Pancreas (tissue), 10 donors: ENCODE results near the gene BNIP1. TPM values are rescaled to one million over a fixed set of nuclear protein-coding genes. Genes with fewer than 3 reads are reported as not detected.

ENCODE experiments used
- ATAC-seq, 4 donors: fragments of 200-7000 bp; cut with Tn5 transposase; one replicate each; pipeline versions ENCODE4 v1.8.0 to v1.9.1; 2020; ENCODE audit warnings: mild to moderate bottlenecking in 4 of 4, moderate library complexity in 4 of 4
- DNase-seq, 6 donors: peaks; one replicate each; pipeline ENCODE4 v3.0.0-alpha.2; 2020
- FAIRE-seq: peaks from 2 replicates; lab custom pipeline; 2012; peaks lifted over from hg19 to GRCh38; lab: Jason Lieb, UNC
- H3K27ac ChIP-seq, 4 donors: fragments of 200-600 bp; sonication (generic); 1 replicate in 3 of 4; 2 replicates in 1 of 4; pipeline versions ENCODE4 v1.5.0 to v1.8.0; 2020
- H3K27me3 ChIP-seq, 4 donors: fragments of 200-600 bp; one replicate each; pipeline ENCODE4 v1.8.0; 2021
- H3K36me3 ChIP-seq, 3 donors: fragments of 200-600 bp; sonication (generic) in 1 of 3; one replicate each; pipeline versions ENCODE4 v1.5.0 to v1.8.0; 2020 to 2021
- H3K4me1 ChIP-seq, 3 donors: fragments of 200-600 bp; one replicate each; pipeline ENCODE4 v1.8.0; 2021
- H3K4me3 ChIP-seq, 4 donors: fragments of 200-600 bp; sonication (generic) in 2 of 4; one replicate each; pipeline versions ENCODE4 v1.5.0 to v1.8.0; 2020 to 2021
- H3K9me3 ChIP-seq, 4 donors: fragments of 200-600 bp; one replicate each; pipeline ENCODE4 v1.8.0; 2021
- WGBS, 2 donors: extraction: QIAGEN DNeasy Blood & Tissue Kit; methylation state at CpG; one replicate each; pipeline ENCODE4 v1.1.7; 2013; 5-methylcytosine and 5-hydroxymethylcytosine counted together
- intact Hi-C, 3 donors: fragments of 100-400 bp; cut with DNase I; formaldehyde crosslinking; loops; one replicate each; pipeline versions ENCODE4 v1.11.1 to v1.14.2; 2022
- polyA plus RNA-seq, 2 donors: library from polyadenylated mRNA; stranded (reverse); fragments of 200-250 nt; gene quantifications; one replicate each; pipeline ENCODE4 v1.2.3, GENCODE V29; 2013
- total RNA-seq, 6 donors: library from RNA; stranded (reverse); fragmentation: NEBNext Ultra II Directional in 4 of 6; extraction: Animal tissue kit (Norgen Biotek cat#: 25700) in 4 of 6; gene quantifications; one replicate each; pipeline versions ENCODE4 v1.2.1 to v1.2.4, GENCODE V29; 2021 to 2023
- TF ChIP-seq, protein P1 (sequence below), 4 donors: fragments of 200-600 bp; sonication (generic) in 3 of 4; IDR thresholded peaks; one replicate each; pipeline versions ENCODE4 v1.5.0 to v1.8.0; 2021; ENCODE audit warnings: antibody characterized with exemption in 4 of 4
- donor health status: healthy with polysubstance abuse.
- donor health status: DM: no; HTN: no; CAD: no; lungs with moderate emphysema.
- donor health status: DM: no; HTN: no; CAD: no.
- donor health status: control.
- donor health status: control.
- donor health status: Bipolar disorder and iron deficiency.
- donor health status: DM: yes; HTN: yes; CAD: no.
- donor health status: DM: no; HTN: no; CAD: no.
- donor health status: DM: no; HTN: no; CAD: no.
- donor health status: DM: yes; HTN: yes; CAD: no.

BNIP1 gene
- total and polyA plus RNA-seq, 8 donors = 5.7 to 15.3 (median 8.8) TPM

DNA sequence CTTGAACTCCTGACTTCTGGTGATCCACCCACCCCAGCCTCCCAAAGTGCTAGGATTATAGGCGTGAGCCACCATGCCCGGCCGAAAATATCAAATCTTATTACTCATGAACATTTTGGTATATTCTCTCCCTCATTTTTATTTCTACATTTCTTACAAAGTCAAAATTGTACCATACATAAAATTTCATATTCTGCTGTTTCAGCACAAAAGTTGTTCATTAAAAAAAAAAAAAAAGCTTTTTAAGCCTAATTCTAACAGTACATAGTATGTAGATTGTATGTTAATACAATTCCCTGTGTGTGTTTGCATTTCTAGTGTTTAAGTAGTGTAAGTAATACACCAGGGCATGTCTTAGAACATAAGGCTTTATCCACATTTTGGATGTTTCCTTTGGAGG lies 14.9 kb downstream of the BNIP1 start:
- H3K4me1 ChIP-seq = no peaks in the 10 kb centered on the region

DNA sequence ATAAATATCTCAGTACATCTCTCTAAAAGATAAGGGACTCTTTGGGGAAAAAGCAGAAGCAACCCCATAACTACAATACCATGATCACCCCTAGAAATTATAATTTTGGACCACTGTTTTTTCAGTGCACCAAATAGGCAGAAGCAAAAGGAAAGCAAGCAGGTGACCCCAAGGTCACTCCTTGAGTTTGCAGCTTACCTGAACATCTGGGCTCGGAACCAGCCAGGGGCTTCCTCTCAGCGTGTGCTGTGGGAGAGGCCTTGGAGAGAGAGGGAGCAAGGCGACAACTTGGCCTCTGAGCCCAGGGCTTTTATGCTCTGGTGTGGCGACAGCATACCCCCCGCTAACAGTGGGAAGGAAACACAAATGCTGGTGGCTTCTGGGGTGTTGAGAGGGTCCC lies 16.8 kb downstream of the BNIP1 start:
- TF ChIP-seq, protein P1, sequence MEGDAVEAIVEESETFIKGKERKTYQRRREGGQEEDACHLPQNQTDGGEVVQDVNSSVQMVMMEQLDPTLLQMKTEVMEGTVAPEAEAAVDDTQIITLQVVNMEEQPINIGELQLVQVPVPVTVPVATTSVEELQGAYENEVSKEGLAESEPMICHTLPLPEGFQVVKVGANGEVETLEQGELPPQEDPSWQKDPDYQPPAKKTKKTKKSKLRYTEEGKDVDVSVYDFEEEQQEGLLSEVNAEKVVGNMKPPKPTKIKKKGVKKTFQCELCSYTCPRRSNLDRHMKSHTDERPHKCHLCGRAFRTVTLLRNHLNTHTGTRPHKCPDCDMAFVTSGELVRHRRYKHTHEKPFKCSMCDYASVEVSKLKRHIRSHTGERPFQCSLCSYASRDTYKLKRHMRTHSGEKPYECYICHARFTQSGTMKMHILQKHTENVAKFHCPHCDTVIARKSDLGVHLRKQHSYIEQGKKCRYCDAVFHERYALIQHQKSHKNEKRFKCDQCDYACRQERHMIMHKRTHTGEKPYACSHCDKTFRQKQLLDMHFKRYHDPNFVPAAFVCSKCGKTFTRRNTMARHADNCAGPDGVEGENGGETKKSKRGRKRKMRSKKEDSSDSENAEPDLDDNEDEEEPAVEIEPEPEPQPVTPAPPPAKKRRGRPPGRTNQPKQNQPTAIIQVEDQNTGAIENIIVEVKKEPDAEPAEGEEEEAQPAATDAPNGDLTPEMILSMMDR (IDR thresholded peaks at IDR 0.05) = no peak
- Histone ChIP-seq H3K4me1 (no peaks in the 10 kb centered on the region), H3K4me3 (no peak overlapping the region), H3K9me3 (no peaks in the 10 kb centered on the region), H3K36me3 (peaks cover 0 to 15% (median 2%) of the 10 kb centered on the region in 3 donors), H3K27me3 (no peaks in the 10 kb centered on the region), H3K27ac (no peak overlapping the region)
- FAIRE-seq = no peak
- 48 to 55% methylated on average over 5 of the region's 5 CpGs for WGBS, 2 donors
- peak in 1 of 6 donors; percentile 24 for DNase-seq
- intact Hi-C loops = no loop called here
- ATAC-seq = peak in 2 of 4 donors; percentile 65 to 70

More for the DNA sequence above, 14.9 kb downstream of the BNIP1 start:
- TF ChIP-seq, protein P1 (IDR thresholded peaks at IDR 0.05) = no peak
- no peak overlapping the region for H3K27ac ChIP-seq
- no peak overlapping the region for H3K4me3 ChIP-seq
- DNase-seq (no peak), FAIRE-seq (no peak), ATAC-seq (no peak)
- intact Hi-C loops = no loop called here
- H3K9me3 ChIP-seq = no peaks in the 10 kb centered on the region
- peaks cover 2 to 19% (median 3%) of the 10 kb centered on the region in 3 donors for H3K36me3 ChIP-seq
- 63 to 92% methylated on average over 3 of the region's 3 CpGs for WGBS, 2 donors
- no peaks in the 10 kb centered on the region for H3K27me3 ChIP-seq

DNA sequence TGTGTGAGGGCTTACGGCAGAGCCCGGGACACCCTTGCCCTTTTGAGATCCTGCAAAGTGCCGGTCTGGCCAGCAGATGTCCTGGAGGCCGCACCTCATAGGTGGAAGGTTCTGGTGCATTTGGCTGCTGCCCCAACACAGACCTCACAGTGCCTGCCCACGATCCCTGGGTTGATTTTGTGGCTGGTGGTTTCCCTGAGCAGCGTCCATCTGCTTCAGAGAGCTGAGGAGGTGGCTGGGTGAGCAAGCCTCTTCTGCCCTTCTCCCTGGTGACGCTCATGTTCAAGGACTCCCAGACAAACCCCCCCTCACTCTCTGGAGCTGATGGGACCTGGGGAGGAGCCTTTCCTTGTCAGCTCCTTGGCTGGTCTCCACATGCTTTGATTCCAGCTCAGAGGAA lies 18.9 kb downstream of the BNIP1 start:
- H3K4me1 ChIP-seq = no peaks in the 10 kb centered on the region
- intact Hi-C loops = no loop called here
- no peaks in the 10 kb centered on the region for H3K9me3 ChIP-seq
- H3K27ac ChIP-seq = no peak overlapping the region
- peaks cover 0 to 15% (median 2%) of the 10 kb centered on the region in 3 donors for H3K36me3 ChIP-seq
- WGBS, 2 donors = 88 to 90% methylated on average over 7 of the region's 7 CpGs
- H3K4me3 ChIP-seq = no peak overlapping the region
- TF ChIP-seq, protein P1 (IDR thresholded peaks at IDR 0.05) = no peak
- no peak for DNase-seq
- no peaks in the 10 kb centered on the region for H3K27me3 ChIP-seq
- FAIRE-seq = no peak
- ATAC-seq = no peak

DNA sequence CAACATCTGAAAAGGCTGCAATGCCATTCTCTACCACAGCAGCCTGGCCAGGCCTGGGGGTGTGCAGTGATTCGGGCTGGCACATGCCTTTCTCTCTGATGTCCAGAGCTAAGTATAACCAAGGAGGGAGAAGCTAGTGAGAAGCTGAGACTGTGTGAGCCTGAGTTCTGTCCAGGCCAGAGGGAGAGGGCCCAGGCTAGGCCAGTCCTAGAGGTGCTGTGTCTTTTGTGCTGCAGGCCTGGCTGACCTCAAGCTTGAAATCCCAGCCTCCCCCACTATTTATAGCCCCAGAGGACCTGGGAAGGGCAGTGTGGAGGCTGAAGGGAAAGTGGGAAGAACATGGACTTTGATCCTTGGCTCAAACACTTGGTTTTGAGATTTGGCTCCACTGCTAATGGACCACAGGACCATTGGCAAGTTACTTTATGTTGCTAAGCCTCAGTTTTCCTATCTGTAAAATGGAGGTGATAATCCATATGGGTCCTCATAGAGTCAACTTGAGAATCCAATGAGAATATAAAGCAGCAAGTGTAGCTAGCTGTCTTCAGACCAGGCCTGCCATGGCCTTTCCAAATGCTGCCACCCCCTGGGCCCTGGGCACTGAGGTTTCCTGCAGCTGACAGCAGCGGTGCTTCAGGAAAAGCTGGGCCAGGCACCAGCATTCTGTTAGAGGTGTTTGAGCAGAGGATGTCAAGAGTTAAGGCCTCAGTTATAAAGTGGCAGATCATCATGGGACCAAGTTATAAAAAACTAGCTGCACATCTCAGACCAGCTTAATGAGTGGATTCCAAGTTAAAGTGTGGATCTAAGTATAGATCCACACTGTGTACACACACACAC lies 21.1 kb downstream of the BNIP1 start:
- peak in 2 of 4 donors; percentile 46 to 53 for ATAC-seq
- intact Hi-C loops = no loop called here
- Histone ChIP-seq H3K4me3 (no peak overlapping the region), H3K36me3 (peaks cover 0 to 10% (median 0%) of the 10 kb centered on the region in 3 donors), H3K27ac (no peak overlapping the region), H3K27me3 (no peaks in the 10 kb centered on the region), H3K4me1 (no peaks in the 10 kb centered on the region), H3K9me3 (no peaks in the 10 kb centered on the region)
- 85 to 88% methylated on average over 2 of the region's 2 CpGs for WGBS, 2 donors
- no peak for DNase-seq
- TF ChIP-seq, protein P1 (IDR thresholded peaks at IDR 0.05) = no peak
- no peak for FAIRE-seq

DNA sequence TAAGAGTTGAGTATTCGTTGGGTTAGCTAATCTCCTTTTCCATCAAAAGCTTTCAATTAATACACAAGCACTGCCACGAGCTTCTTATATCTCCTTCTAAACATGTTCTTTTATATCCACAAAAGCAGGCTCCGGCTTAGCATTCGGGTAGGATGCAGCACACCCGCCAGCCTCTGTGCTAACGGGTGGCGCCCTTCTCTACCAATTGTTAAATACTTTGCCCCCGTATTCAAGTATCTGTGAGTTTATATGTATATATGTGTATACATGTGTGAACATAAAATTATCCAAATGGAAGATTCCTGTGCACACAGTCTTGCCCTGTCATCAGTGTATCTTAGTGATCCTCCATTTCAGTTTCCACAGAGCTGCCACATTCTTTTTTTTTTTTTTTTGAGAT lies 27.8 kb downstream of the BNIP1 start:
- DNase-seq = no peak
- no peak overlapping the region for H3K27ac ChIP-seq
- no peaks in the 10 kb centered on the region for H3K9me3 ChIP-seq
- no peak for FAIRE-seq
- intact Hi-C loops = no loop called here
- no peaks in the 10 kb centered on the region for H3K36me3 ChIP-seq
- ATAC-seq = no peak
- TF ChIP-seq, protein P1 (IDR thresholded peaks at IDR 0.05) = no peak
- no peaks in the 10 kb centered on the region for H3K4me1 ChIP-seq
- 78 to 89% methylated on average over 8 of the region's 8 CpGs for WGBS, 2 donors
- no peaks in the 10 kb centered on the region for H3K27me3 ChIP-seq
- H3K4me3 ChIP-seq = no peak overlapping the region
